Ovary (tissue), 3 donors: ENCODE data around the gene FAM13A.

ENCODE experiments used
- EP300 ChIP-seq: sonication (generic); formaldehyde crosslinking; IDR thresholded peaks from one replicate; pipeline ENCODE4 v1.6.1; 2017; ENCODE audit warnings: antibody characterized with exemption
- POLR2A ChIP-seq: fragments of 450-650 bp; IDR thresholded peaks from one replicate; pipeline ENCODE4 v1.6.1; 2017; ENCODE audit warnings: antibody characterized with exemption, mild to moderate bottlenecking, moderate library complexity
- TF ChIP-seq, protein P1 (sequence below), 3 donors: fragments of 450-650 bp in 2 of 3; fragments of 200-600 bp in 1 of 3; IDR thresholded peaks; one replicate each; pipeline versions ENCODE4 v1.5.1 to v1.8.0; 2016 to 2022; ENCODE audit warnings: antibody characterized with exemption in 3 of 3, mild to moderate bottlenecking in 1 of 3
- donor health status: DM: no; HTN: no; CAD: no.

DNA sequence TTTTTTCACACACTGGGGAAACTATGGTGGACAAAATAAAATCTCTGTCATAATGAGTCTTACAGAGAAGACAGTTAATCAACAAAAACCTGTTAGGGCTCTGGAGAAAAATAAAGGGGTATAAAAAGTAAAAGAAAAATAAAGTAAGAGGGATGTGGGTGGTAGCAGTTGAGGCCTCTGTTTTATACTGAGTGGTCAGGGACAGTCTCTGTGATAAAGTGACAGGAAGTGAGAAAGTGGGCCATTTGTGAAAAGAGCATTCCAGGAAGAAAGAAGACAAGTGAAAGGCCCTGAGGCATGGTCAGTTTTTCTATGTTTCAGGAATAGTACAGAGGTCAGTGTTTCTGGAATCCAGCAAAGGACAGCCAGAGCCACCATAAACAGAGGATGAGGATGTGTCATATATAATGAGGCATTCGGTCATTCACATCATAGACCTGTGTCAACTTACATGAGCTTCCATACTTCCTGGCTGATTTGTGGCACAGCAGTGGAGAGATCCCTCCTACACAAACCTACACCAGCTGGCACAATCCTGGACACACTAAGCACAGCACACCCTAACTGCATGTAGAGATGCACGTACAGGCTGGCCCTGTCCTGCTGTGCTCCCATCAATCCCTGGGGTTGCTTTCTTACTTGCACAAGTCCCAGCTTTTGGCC, 295.0 kb downstream of the FAM13A start:
- TF ChIP-seq POLR2A: no peak
- no peak for TF ChIP-seq EP300
- TF ChIP-seq, protein P1, sequence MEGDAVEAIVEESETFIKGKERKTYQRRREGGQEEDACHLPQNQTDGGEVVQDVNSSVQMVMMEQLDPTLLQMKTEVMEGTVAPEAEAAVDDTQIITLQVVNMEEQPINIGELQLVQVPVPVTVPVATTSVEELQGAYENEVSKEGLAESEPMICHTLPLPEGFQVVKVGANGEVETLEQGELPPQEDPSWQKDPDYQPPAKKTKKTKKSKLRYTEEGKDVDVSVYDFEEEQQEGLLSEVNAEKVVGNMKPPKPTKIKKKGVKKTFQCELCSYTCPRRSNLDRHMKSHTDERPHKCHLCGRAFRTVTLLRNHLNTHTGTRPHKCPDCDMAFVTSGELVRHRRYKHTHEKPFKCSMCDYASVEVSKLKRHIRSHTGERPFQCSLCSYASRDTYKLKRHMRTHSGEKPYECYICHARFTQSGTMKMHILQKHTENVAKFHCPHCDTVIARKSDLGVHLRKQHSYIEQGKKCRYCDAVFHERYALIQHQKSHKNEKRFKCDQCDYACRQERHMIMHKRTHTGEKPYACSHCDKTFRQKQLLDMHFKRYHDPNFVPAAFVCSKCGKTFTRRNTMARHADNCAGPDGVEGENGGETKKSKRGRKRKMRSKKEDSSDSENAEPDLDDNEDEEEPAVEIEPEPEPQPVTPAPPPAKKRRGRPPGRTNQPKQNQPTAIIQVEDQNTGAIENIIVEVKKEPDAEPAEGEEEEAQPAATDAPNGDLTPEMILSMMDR (IDR thresholded peaks at IDR 0.05): no peak
